ENCODE results near the gene VWA3B. TPM values are rescaled to one million over a fixed set of nuclear protein-coding genes. Genes with fewer than 3 reads are reported as not detected.

VWA3B gene
- polyA plus RNA-seq, 2 of the 4 experiments (the other 2 are of a cell fraction) = not detected

DNA sequence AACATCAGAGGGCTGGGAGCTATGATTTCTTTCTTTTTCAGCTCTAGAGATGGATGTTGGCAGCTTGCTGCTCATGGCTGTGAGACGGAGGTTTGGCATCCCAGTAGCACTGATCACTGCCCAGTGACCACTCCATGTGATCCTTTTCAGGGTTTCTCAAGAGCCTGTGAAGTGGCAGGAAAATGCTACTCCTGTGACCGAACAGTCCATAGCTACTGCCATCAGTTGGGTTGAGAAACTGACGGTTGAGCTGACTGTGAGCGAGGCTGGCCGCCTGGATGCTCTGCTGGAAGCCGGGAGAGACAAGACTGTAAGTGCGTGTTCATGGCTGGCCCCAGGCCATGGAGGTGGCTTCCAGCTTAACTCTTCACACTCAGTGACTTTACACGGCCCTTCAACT lies 34.2 kb downstream of the VWA3B start (continued):
- TF ChIP-seq ZFP36 (IDR thresholded peaks at IDR 0.05; ENCODE audit: borderline replicate concordance, partially characterized antibody) = no peak

GRCh38 chr2:98122524-98122923 lies 35.6 kb downstream of the VWA3B start:
- CTCF ChIA-PET = no interaction called here
- Histone ChIP-seq H3K4me1 (no peaks in the 10 kb centered on the region), H3K9me3 (no peaks in the 10 kb centered on the region), H3K4me2 (no peak overlapping the region), H3K4me3 (no peak overlapping the region), H3K27ac (no peak overlapping the region)
- DNase-seq (ENCODE audit: low read depth in 1 of 2, low spot score in 1 of 2) (no peak), ATAC-seq (no peak), FAIRE-seq (no peak)
- POLR2A ChIA-PET = no interaction called here
- TF ChIP-seq RARB (CRISPR knock-in tag; IDR thresholded peaks at IDR 0.05) (no peak), MAZ (IDR thresholded peaks at IDR 0.05; ENCODE audit: borderline replicate concordance, low read depth, low read length) (no peak), E2F6 (IDR thresholded peaks at IDR 0.05; ENCODE audit: borderline replicate concordance, low read depth) (no peak), NR3C1 (IDR thresholded peaks at IDR 0.05) (no peak), SREBF2 (IDR thresholded peaks at IDR 0.05) (no peak), HEYL (CRISPR knock-in tag; IDR thresholded peaks at IDR 0.05) (no peak), BHLHE40 (IDR thresholded peaks at IDR 0.05; ENCODE audit: low read depth, low read length) (no peak), RFX5 (IDR thresholded peaks at IDR 0.05) (no peak), BCL3 (IDR thresholded peaks at IDR 0.05) (no peak), FOSL2 (IDR thresholded peaks at IDR 0.05) (no peak), FOSL2 (CRISPR knock-in tag; IDR thresholded peaks at IDR 0.05) (no peak), HOXB5 (CRISPR knock-in tag; IDR thresholded peaks at IDR 0.05) (no peak), JUNB (IDR thresholded peaks at IDR 0.05) (no peak), EHF (CRISPR knock-in tag; IDR thresholded peaks at IDR 0.05) (no peak), EP300 (IDR thresholded peaks at IDR 0.05) (no peak)
- TF ChIP-seq, protein P1, sequence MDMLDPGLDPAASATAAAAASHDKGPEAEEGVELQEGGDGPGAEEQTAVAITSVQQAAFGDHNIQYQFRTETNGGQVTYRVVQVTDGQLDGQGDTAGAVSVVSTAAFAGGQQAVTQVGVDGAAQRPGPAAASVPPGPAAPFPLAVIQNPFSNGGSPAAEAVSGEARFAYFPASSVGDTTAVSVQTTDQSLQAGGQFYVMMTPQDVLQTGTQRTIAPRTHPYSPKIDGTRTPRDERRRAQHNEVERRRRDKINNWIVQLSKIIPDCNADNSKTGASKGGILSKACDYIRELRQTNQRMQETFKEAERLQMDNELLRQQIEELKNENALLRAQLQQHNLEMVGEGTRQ (IDR thresholded peaks at IDR 0.05) = no peak
- WGBS (ENCODE audit: missing lambda C conversion rate) = 2% methylated on average over 3 of the region's 3 CpGs

DNA sequence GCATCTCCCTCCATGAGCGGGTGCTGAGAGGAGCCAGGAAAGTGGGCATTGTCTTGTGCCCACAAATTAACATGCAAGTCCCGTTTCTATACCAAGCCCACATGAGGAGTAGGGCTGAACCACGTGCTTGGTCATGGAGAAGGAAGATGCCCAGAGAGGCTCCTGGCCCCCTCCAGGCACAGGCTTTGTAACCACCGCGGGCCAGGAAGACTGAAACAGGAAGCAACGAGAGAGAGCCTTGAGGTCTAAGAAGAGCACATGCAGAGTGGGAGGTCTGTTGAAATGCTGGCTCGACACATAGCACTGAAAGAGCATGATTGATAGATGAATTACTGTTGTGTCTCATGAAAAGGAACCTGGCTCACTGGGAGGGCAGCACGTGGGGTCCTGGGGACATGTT lies 36.3 kb downstream of the VWA3B start:
- no peak overlapping the region for H3K27ac ChIP-seq
- ChIA-PET CTCF (no interaction called here), POLR2A (no interaction called here)
- H3K4me3 ChIP-seq = no peak overlapping the region
- DNase-seq (ENCODE audit: low read depth in 1 of 2, low spot score in 1 of 2) = no peak
- H3K4me2 ChIP-seq = no peak overlapping the region
- WGBS (ENCODE audit: missing lambda C conversion rate) = 24% methylated on average over 8 of the region's 8 CpGs
- no peak for FAIRE-seq
- ATAC-seq = no peak
- H3K9me3 ChIP-seq = no peaks in the 10 kb centered on the region
- no peaks in the 10 kb centered on the region for H3K4me1 ChIP-seq
- TF ChIP-seq MAFK (IDR thresholded peaks at IDR 0.05; ENCODE audit: partially characterized antibody) = no peak
- TF ChIP-seq KDM1A (IDR thresholded peaks at IDR 0.05; ENCODE audit: low read depth) = no peak
- TF ChIP-seq HEYL (CRISPR knock-in tag; IDR thresholded peaks at IDR 0.05) = no peak
- TF ChIP-seq EP300 (IDR thresholded peaks at IDR 0.05) = no peak
- TF ChIP-seq BHLHE40 (IDR thresholded peaks at IDR 0.05; ENCODE audit: low read depth, low read length) = no peak
- TF ChIP-seq ZFP36 (IDR thresholded peaks at IDR 0.05; ENCODE audit: borderline replicate concordance, partially characterized antibody) = no peak
- no peak for TF ChIP-seq POLR2AphosphoS2 (conservative IDR thresholded peaks at IDR 0.05; ENCODE audit: low read length)
- TF ChIP-seq ZC3H11A (IDR thresholded peaks at IDR 0.05) = no peak
- no peak for TF ChIP-seq PHF8 (IDR thresholded peaks at IDR 0.05; ENCODE audit: borderline replicate concordance, low read depth)
- TF ChIP-seq JUNB (IDR thresholded peaks at IDR 0.05) = no peak
- no peak for TF ChIP-seq NPAS2 (CRISPR knock-in tag; IDR thresholded peaks at IDR 0.05; ENCODE audit: borderline replicate concordance)
- no peak for TF ChIP-seq FOXS1 (CRISPR knock-in tag; IDR thresholded peaks at IDR 0.05)
- TF ChIP-seq RNF2 (IDR thresholded peaks at IDR 0.05; ENCODE audit: borderline replicate concordance, low read depth) = no peak
- no peak for TF ChIP-seq ZNF302 (CRISPR knock-in tag; IDR thresholded peaks at IDR 0.05)
- TF ChIP-seq RAD21 (conservative IDR thresholded peaks at IDR 0.05 in 1 of 2, IDR thresholded peaks at IDR 0.05 in 1 of 2) = no peak
- TF ChIP-seq, protein P2, sequence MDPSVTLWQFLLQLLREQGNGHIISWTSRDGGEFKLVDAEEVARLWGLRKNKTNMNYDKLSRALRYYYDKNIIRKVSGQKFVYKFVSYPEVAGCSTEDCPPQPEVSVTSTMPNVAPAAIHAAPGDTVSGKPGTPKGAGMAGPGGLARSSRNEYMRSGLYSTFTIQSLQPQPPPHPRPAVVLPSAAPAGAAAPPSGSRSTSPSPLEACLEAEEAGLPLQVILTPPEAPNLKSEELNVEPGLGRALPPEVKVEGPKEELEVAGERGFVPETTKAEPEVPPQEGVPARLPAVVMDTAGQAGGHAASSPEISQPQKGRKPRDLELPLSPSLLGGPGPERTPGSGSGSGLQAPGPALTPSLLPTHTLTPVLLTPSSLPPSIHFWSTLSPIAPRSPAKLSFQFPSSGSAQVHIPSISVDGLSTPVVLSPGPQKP (IDR thresholded peaks at IDR 0.05; ENCODE audit: low read depth, low read length) = no peak
- no peak for TF ChIP-seq FOSL2 (IDR thresholded peaks at IDR 0.05)
- no peak for TF ChIP-seq FOSL2 (CRISPR knock-in tag; IDR thresholded peaks at IDR 0.05)
- no peak for TF ChIP-seq E2F6 (IDR thresholded peaks at IDR 0.05; ENCODE audit: borderline replicate concordance, low read depth)
- TF ChIP-seq TFCP2L1 (CRISPR knock-in tag; IDR thresholded peaks at IDR 0.05) = no peak
